H1 (cell line): ENCODE data around the gene DNAJC10. TPM values are rescaled to one million over a fixed set of nuclear protein-coding genes. Genes with fewer than 3 reads are reported as not detected.

Experiments used
- CTCF ChIA-PET: fragments of 300-600 bp; sonication (Branson Sonifier 250); formaldehyde crosslinking; loops from one replicate; lab custom pipeline; 2021; ENCODE audit not compliant: partially characterized antibody; lab: Charles Lee
- POLR2A ChIA-PET: fragments of 300-600 bp; sonication (Branson Sonifier 250); formaldehyde crosslinking; loops from one replicate; lab custom pipeline; 2021; ENCODE audit warnings: inconsistent platforms; ENCODE audit not compliant: partially characterized antibody; lab: Charles Lee
- DNase-seq, 2 experiments: peaks; one replicate each; pipeline versions ENCODE4 v3.0.0 to v3.0.0-alpha.2; 2010 to 2022; ENCODE audit warnings: low spot score in 2 of 2, low read depth in 1 of 2, mixed read lengths in 1 of 2
- FAIRE-seq: peaks from 2 replicates; lab custom pipeline; 2011; peaks lifted over from hg19 to GRCh38; lab: Jason Lieb, UNC
- H2AFZ ChIP-seq: 2 replicates; pipeline ENCODE4 v1.8.1; 2012; ENCODE audit warnings: low read length, inconsistent platforms
- H2AK5ac ChIP-seq: 2 replicates; pipeline ENCODE4 v1.6.1; 2013; ENCODE audit warnings: low read depth, low read length
- H2BK120ac ChIP-seq: replicated peaks from 2 replicates; pipeline ENCODE3; 2013; ENCODE audit warnings: low read depth, low read length, inconsistent platforms
- H2BK12ac ChIP-seq: 2 replicates; pipeline ENCODE4 v1.6.1; 2013; ENCODE audit warnings: low read depth, low read length
- H2BK15ac ChIP-seq: 2 replicates; pipeline ENCODE4 v1.6.1; 2013; ENCODE audit warnings: low read length
- H2BK20ac ChIP-seq: 2 replicates; pipeline ENCODE4 v1.6.1; 2013; ENCODE audit warnings: low read length
- H2BK5ac ChIP-seq: 2 replicates; pipeline ENCODE4 v1.6.1; 2013; ENCODE audit warnings: low read depth, low read length
- H3K14ac ChIP-seq: 2 replicates; pipeline ENCODE4 v1.6.1; 2013; ENCODE audit warnings: inconsistent platforms; ENCODE audit not compliant: insufficient read length
- H3K18ac ChIP-seq: 2 replicates; pipeline ENCODE4 v1.6.1; 2013; ENCODE audit warnings: low read length; ENCODE audit errors: extremely low read depth
- H3K23ac ChIP-seq: 2 replicates; pipeline ENCODE4 v1.6.1; 2013; ENCODE audit warnings: inconsistent platforms; ENCODE audit not compliant: insufficient read length
- H3K23me2 ChIP-seq: 2 replicates; pipeline ENCODE4 v1.6.1; 2013; ENCODE audit warnings: low read depth, low read length
- H3K27ac ChIP-seq: 2 replicates; pipeline ENCODE4 v1.6.1; 2011; ENCODE audit warnings: low read depth, low read length, inconsistent platforms
- H3K27me3 ChIP-seq, 4 experiments: replicated peaks in 1 of 4; 1 replicate in 1 of 4; 2 replicates in 3 of 4; pipeline versions ENCODE4 v1.6.1 to v1.8.1; 2011 to 2013; ENCODE audit warnings: low read length in 3 of 4, mild to moderate bottlenecking in 3 of 4, inconsistent platforms in 2 of 4, mixed read lengths in 2 of 4, moderate library complexity in 1 of 4; ENCODE audit not compliant: control insufficient read depth in 3 of 4, insufficient read depth in 3 of 4; ENCODE audit errors: extremely low read depth in 1 of 4
- H3K36me3 ChIP-seq, 4 experiments: 2 replicates each; pipeline versions ENCODE4 v1.6.1 to v1.8.1; 2011 to 2013; ENCODE audit warnings: mild to moderate bottlenecking in 4 of 4, low read length in 3 of 4, moderate library complexity in 2 of 4, control low read depth in 1 of 4, inconsistent platforms in 1 of 4; ENCODE audit not compliant: insufficient read depth in 4 of 4, control insufficient read depth in 2 of 4
- H3K4ac ChIP-seq: replicated peaks from 2 replicates; pipeline ENCODE3; 2013; ENCODE audit warnings: low read length, low read depth, mixed read lengths, inconsistent platforms; ENCODE audit not compliant: insufficient read length
- H3K4me1 ChIP-seq, 4 experiments: replicated peaks in 1 of 4; 1 replicate in 1 of 4; 2 replicates in 3 of 4; pipeline versions ENCODE4 v1.6.1 to v1.8.1; 2011 to 2013; ENCODE audit warnings: low read length in 3 of 4, inconsistent platforms in 2 of 4, mixed read lengths in 1 of 4; ENCODE audit not compliant: insufficient read depth in 4 of 4, control insufficient read depth in 3 of 4
- H3K4me2 ChIP-seq, 2 experiments: 2 replicates each; pipeline versions ENCODE4 v1.6.1 to v1.8.1; 2011 to 2013; ENCODE audit warnings: low read depth in 2 of 2, low read length in 2 of 2, control low read depth in 1 of 2, inconsistent platforms in 1 of 2, mild to moderate bottlenecking in 1 of 2; ENCODE audit not compliant: insufficient read depth in 1 of 2
- H3K4me3 ChIP-seq, 4 experiments: fragments of 200-600, 300-600 bp in 1 of 4; sonication (generic), shearing (Covaris generic), sonication (Bioruptor Twin) in 1 of 4; 2 replicates each; pipeline versions ENCODE4 v1.5.1 to v1.8.1; 2011 to 2016; ENCODE audit warnings: low read length in 4 of 4, low read depth in 3 of 4, control low read depth in 2 of 4, inconsistent platforms in 2 of 4, mild to moderate bottlenecking in 2 of 4, mixed read lengths in 1 of 4, moderate library complexity in 1 of 4; ENCODE audit not compliant: insufficient read depth in 2 of 4; ENCODE audit errors: extremely low read depth in 1 of 4
- H3K56ac ChIP-seq: replicated peaks from 2 replicates; pipeline ENCODE3; 2013; ENCODE audit warnings: low read depth, mild to moderate bottlenecking, mixed read lengths, low read length, inconsistent platforms; ENCODE audit not compliant: insufficient read length
- H3K79me1 ChIP-seq: 2 replicates; pipeline ENCODE4 v1.6.1; 2013; ENCODE audit warnings: low read depth, low read length, control low read depth
- H3K79me2 ChIP-seq, 2 experiments: 2 replicates each; pipeline versions ENCODE4 v1.6.1 to v1.8.1; 2012 to 2013; ENCODE audit warnings: low read length in 2 of 2, mild to moderate bottlenecking in 2 of 2, inconsistent platforms in 1 of 2; ENCODE audit not compliant: insufficient read depth in 2 of 2, control insufficient read depth in 1 of 2
- H3K9ac ChIP-seq, 4 experiments: replicated peaks in 1 of 4; 1 replicate in 1 of 4; 2 replicates in 3 of 4; pipeline versions ENCODE4 v1.6.1 to v1.8.1; 2011 to 2013; ENCODE audit warnings: low read depth in 3 of 4, low read length in 3 of 4, control low read depth in 2 of 4, mild to moderate bottlenecking in 2 of 4, moderate library complexity in 2 of 4, inconsistent platforms in 1 of 4; ENCODE audit errors: extremely low read depth in 1 of 4
- H3K9me3 ChIP-seq, 2 experiments: 2 replicates each; pipeline versions ENCODE4 v1.6.1 to v1.8.1; 2012 to 2013; ENCODE audit warnings: mild to moderate bottlenecking in 2 of 2, moderate library complexity in 2 of 2, control low read depth in 1 of 2, inconsistent platforms in 1 of 2, low read depth in 1 of 2, low read length in 1 of 2, mixed read lengths in 1 of 2; ENCODE audit not compliant: insufficient read depth in 2 of 2
- H4K20me1 ChIP-seq, 2 experiments: replicated peaks in 1 of 2; 2 replicates each; pipeline versions ENCODE3 to v1.8.1; 2011 to 2013; ENCODE audit warnings: inconsistent platforms in 2 of 2, low read length in 2 of 2, mild to moderate bottlenecking in 1 of 2; ENCODE audit not compliant: insufficient read depth in 2 of 2, control insufficient read depth in 1 of 2
- H4K5ac ChIP-seq: 2 replicates; pipeline ENCODE4 v1.6.1; 2013; ENCODE audit warnings: low read length, low read depth, mixed read lengths, inconsistent platforms; ENCODE audit not compliant: insufficient read length
- H4K8ac ChIP-seq: 2 replicates; pipeline ENCODE4 v1.8.0; 2013; ENCODE audit warnings: mild to moderate bottlenecking, moderate library complexity, low read length, inconsistent platforms; ENCODE audit not compliant: insufficient read depth; ENCODE audit errors: extremely low read depth
- H4K91ac ChIP-seq: replicated peaks from 2 replicates; pipeline ENCODE3; 2013; ENCODE audit warnings: low read length, mixed read lengths, inconsistent platforms; ENCODE audit not compliant: insufficient read length
- ATF3 ChIP-seq: IDR thresholded peaks from 2 replicates; pipeline ENCODE4 v1.6.1; 2011; ENCODE audit warnings: low read depth, mild to moderate bottlenecking, low read length; ENCODE audit not compliant: insufficient read depth
- BRCA1 ChIP-seq: IDR thresholded peaks from 2 replicates; pipeline ENCODE4 v1.6.1; 2012; ENCODE audit warnings: low read depth, low read length, improper control_type of control experiment
- KDM5A ChIP-seq: fragments of 200-600 bp; IDR thresholded peaks from 2 replicates; pipeline ENCODE4 v1.7.1; 2012; ENCODE audit warnings: mild to moderate bottlenecking, low read length, inconsistent platforms, mixed read lengths
- MAFK ChIP-seq: IDR thresholded peaks from 2 replicates; pipeline ENCODE4 v1.6.1; 2012; ENCODE audit warnings: low read depth, mild to moderate bottlenecking, improper control_type of control experiment, low read length
- POLR2A ChIP-seq, 2 experiments: IDR thresholded peaks; 1 replicate in 1 of 2; 2 replicates in 1 of 2; pipeline ENCODE4 v1.6.1; 2011; ENCODE audit warnings: low read depth in 2 of 2, low read length in 2 of 2, mild to moderate bottlenecking in 2 of 2; ENCODE audit errors: control extremely low read depth in 1 of 2
- POLR2AphosphoS5 ChIP-seq: IDR thresholded peaks from 2 replicates; pipeline ENCODE4 v1.6.1; 2011; ENCODE audit warnings: low read depth, low read length
- RBBP5 ChIP-seq: IDR thresholded peaks from 2 replicates; pipeline ENCODE4 v1.7.1; 2012; ENCODE audit warnings: low read depth, mild to moderate bottlenecking, inconsistent platforms, low read length, moderate library complexity, borderline replicate concordance
- USF2 ChIP-seq: IDR thresholded peaks from 2 replicates; pipeline ENCODE4 v1.6.1; 2011; ENCODE audit warnings: low read length, improper control_type of control experiment
- WGBS, 2 experiments: shearing (Covaris generic) in 1 of 2; methylation state at CpG; one replicate each; pipeline versions ENCODE4 v1.1.6 to v1.1.7; 2013 to 2015; ENCODE audit warnings: low lambda C conversion rate in 2 of 2, mixed read lengths in 2 of 2, inconsistent platforms in 1 of 2, low coverage in 1 of 2, missing lambda C conversion rate in 1 of 2; ENCODE audit not compliant: insufficient replicate concordance in 2 of 2, insufficient coverage in 1 of 2, insufficient read length in 1 of 2; ENCODE audit errors: extremely low coverage in 1 of 2, missing lambda C conversion rate in 1 of 2; 5-methylcytosine and 5-hydroxymethylcytosine counted together
- polyA plus RNA-seq, 7 experiments: library from polyadenylated mRNA; depleted of rRNA in 3 of 7; stranded (reverse) in 5 of 7; unstranded in 2 of 7; fragments of >200 nt in 5 of 7; fragments of 200-250 nt in 2 of 7; gene quantifications; 1 replicate in 5 of 7; 2 replicates in 1 of 7; 4 replicates in 1 of 7; pipeline versions ENCODE4 v1.2.1 to v1.2.3, GENCODE V29; 2011 to 2013; ENCODE audit warnings: missing spikeins in 2 of 7, mixed read lengths in 2 of 7
- total RNA-seq: library from RNA; stranded (reverse); fragmentation: NEBNext Ultra II Directional; extraction: Animal tissue kit (Norgen Biotek cat#: 25700); gene quantifications from 2 replicates; pipeline ENCODE4 v1.2.1, GENCODE V29; 2021

The DNAJC10 gene
- total and polyA plus RNA-seq, 2 of the 8 experiments (the other 6 are each of a cell fraction or from before 2014, with no cell fraction given): 23.2 to 121 TPM

GRCh38 chr2:182716650-182716979 is 558 bp downstream of the DNAJC10 start:
- H3K56ac ChIP-seq: peak overlapping the region; percentile 89
- H3K27ac ChIP-seq: peak overlapping the region; percentile 69; the same call in 1 of the 2 replicates
- H3K27me3 ChIP-seq: no peaks in the 10 kb centered on the region
- H3K4me2 ChIP-seq: peak overlapping the region; percentile 75 to 79
- peak overlapping the region; percentile 34 for H2AFZ ChIP-seq
- H3K4me1 ChIP-seq: no peaks in the 10 kb centered on the region; a peak in 1 of 7 replicates
- H4K91ac ChIP-seq: no peak overlapping the region
- H2AK5ac ChIP-seq: no peak overlapping the region
- H3K36me3 ChIP-seq: peaks cover 0 to 35% (median 6%) of the 10 kb centered on the region in 4 experiments; a peak in 5 of 8 replicates
- H3K4ac ChIP-seq: no peak overlapping the region
- no peak overlapping the region for H2BK120ac ChIP-seq
- peak overlapping the region; percentile 94 for H2BK5ac ChIP-seq
- no peak for TF ChIP-seq MAFK
- TF ChIP-seq BRCA1: no peak
- no peak for TF ChIP-seq POLR2A (IDR thresholded peaks at IDR 0.05; ENCODE audit: control extremely low read depth in 1 of 2, low read depth in 2 of 2, low read length in 2 of 2)
- no peak for TF ChIP-seq KDM5A
- no peak; the same call in 1 of the 2 replicates for TF ChIP-seq RBBP5
- no peak for TF ChIP-seq POLR2AphosphoS5
- TF ChIP-seq USF2: no peak
- TF ChIP-seq ATF3: no peak
- peaks cover 6% of the 10 kb centered on the region for H3K23me2 ChIP-seq
- no peak overlapping the region for H2BK20ac ChIP-seq
- DNase-seq (no peak), FAIRE-seq (no peak)
- ChIA-PET CTCF (interaction anchor here (0.7 to 3.4 kb wide), 4 partner anchors 25 to 1250 kb away, joined by 3 to 11 read pairs (median 4); no protein-coding TSS in a partner anchor), POLR2A (interaction anchor here (0.5 to 2.5 kb wide), 5 partner anchors 9 to 895 kb away, joined by 3 to 8 read pairs (median 5); no protein-coding TSS in a partner anchor)
- H2BK15ac ChIP-seq: no peak overlapping the region
- H3K4me3 ChIP-seq: peak overlapping the region; percentile 79 to 95 (median 82)
- peak overlapping the region; percentile 86 to 96 (median 86) for H3K9ac ChIP-seq
- 3% methylated on average over 12 of the region's 12 CpGs; no CpG with 5 or more reads in 1 of the 2 experiments for WGBS, 2 experiments
- H2BK12ac ChIP-seq: peak overlapping the region; percentile 53; the same call in 1 of the 2 replicates
- peaks cover 0 to 19% of the 10 kb centered on the region in 2 experiments; a peak in 2 of 4 replicates for H3K79me2 ChIP-seq
- peak overlapping the region; percentile 94 for H3K18ac ChIP-seq
- H3K79me1 ChIP-seq: 0 out of 2 replicates have a peak, but pooled peaks cover 3% of the 10 kb centered on the region
- H4K20me1 ChIP-seq: no peaks in the 10 kb centered on the region
- H3K14ac ChIP-seq: no peak overlapping the region
- no peak overlapping the region for H3K23ac ChIP-seq
- no peaks in the 10 kb centered on the region for H3K9me3 ChIP-seq
- H4K8ac ChIP-seq: peak overlapping the region; percentile 83; the same call in 1 of the 2 replicates
- no peak overlapping the region for H4K5ac ChIP-seq
